T-helper 2 cell treated with Interferon-gamma antibody and Interleukin-4, amounts not matched to agents 100 ng/mL and 5 ng/mL, for 36 hours (primary cell): ENCODE results near the gene PKP2. TPM values are rescaled to one million over a fixed set of nuclear protein-coding genes. Genes with fewer than 3 reads are reported as not detected.

Source experiments
- intact Hi-C: fragments of 100-400 bp; cut with micrococcal nuclease; formaldehyde crosslinking; loops from one replicate; pipeline ENCODE4 v1.15.1; 2023
- total RNA-seq: library from RNA; stranded (reverse); gene quantifications from 2 replicates; pipeline ENCODE4 v1.2.3, GENCODE V29; 2022

Gene PKP2
- total RNA-seq, 1 donor from 2014 or later = 0.16 TPM

- intact Hi-C loops = no loop called here
These were observed 84.7 kb downstream of the PKP2 start for GRCh38 chr12:32811686-32812392.

GRCh38 chr12:32809846-32810245 lies 86.7 kb downstream of the PKP2 start:
- intact Hi-C loops = no loop called here

DNA sequence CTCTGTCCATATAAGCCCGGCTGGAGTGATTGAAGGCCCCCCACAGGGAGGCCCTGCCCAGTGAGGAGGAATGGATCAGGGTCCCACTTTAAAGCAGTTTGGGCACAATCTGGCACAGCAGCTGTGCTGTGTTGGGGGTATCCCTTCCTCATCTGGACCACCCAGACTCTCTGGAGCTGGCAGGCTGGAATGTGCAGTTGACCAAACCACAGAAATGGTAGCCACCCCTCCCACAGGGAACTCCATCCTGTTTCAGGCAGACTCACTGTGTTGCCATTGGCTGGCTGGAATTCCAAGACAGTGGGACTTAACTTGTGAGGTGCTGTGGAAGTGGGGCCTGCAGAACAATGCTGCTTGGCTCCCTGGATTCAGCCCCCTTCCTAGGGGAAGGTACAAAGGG lies 87.4 kb downstream of the PKP2 start:
- intact Hi-C loops = no loop called here

DNA sequence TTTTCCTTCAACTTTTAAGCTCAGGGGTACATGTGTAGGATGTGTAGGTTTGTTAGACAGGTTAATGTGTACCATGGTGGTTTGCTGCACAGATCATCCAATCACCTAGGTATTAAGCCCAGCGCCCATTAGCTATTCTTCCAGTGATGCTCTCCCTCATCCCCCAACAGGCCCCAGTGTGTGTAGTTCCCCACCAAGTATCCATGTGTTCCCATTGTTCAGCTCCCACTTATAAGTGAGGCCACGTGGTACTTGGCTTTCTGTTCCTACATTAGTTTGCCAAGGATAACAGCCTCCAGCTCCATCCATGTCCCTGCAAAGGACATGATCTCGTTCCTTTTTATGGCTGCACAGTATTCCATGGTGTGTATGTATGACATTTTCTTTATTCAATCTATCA lies 92.3 kb downstream of the PKP2 start:
- intact Hi-C loops = no loop called here

DNA sequence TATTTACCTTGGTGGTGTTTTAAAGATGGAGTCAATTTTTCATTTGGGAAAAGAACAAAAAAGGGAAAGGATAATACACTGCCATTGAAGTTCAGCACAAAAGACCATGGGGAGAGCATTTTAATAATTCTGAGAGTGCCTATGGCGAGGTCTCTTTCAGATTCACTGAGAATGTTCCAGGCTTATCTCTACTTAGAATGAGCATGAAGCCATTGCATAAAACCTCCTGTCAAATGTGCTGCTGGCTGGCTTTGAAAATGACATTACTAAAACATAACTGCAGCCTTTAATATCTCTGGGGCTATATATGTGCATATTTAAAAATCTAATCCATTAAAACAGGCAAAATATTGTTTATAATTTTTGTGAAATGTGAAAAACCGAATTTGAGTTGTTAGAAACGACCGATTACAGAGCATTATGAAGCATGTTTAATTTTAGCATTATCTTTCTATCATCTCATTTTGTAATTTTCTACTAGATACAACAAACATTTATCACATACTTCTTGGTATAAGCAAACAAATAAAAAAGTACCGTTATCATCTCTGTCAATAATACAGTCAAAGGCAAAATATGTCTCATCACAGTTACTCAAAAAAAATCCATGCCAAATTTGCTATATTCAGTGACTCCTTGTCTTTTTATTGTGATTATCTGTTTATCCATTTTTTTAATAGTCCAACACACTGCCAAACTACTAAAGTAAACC lies 95.2 kb downstream of the PKP2 start:
- intact Hi-C loops = loop anchor here (2.0 kb wide), 1 partner anchor 33 kb away; no protein-coding TSS in a partner anchor

DNA sequence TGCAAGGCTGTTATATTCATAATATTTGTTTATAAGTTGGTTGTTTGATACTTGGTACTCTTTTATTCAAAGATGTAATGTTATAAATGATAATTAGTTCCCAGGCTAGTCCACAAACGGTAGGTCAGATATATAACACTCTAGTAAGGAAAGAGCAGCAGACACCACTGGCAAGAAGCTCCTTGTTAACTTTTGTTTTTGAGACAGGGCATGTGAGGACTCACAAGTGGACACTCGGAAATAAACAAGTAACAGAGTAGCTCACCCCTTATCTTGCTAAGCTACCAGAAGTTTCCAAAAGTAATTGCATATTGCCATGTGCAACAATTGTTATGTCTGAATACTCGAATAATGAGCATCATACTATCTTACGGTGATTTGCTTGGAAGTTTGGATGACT lies 102.3 kb downstream of the PKP2 start:
- intact Hi-C loops = no loop called here

DNA sequence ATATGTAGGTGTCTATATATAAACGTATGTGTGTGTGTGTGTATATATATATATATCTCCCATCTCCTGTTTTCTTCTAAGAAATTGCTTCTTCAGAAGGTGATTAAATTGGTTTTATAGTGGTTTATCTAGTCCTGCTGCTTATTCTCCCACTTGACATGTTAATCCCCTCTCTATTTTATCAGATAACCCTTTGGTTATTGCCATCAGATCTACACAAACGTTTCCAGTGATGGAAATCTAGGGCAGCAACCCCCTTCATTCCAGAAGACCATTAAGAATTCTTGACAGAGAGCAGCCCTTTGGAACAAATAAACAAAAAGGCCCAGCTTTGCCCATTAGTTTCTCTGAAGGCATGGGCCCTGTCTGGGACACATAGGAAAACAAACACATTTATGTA lies 106.7 kb downstream of the PKP2 start:
- intact Hi-C loops = no loop called here

DNA sequence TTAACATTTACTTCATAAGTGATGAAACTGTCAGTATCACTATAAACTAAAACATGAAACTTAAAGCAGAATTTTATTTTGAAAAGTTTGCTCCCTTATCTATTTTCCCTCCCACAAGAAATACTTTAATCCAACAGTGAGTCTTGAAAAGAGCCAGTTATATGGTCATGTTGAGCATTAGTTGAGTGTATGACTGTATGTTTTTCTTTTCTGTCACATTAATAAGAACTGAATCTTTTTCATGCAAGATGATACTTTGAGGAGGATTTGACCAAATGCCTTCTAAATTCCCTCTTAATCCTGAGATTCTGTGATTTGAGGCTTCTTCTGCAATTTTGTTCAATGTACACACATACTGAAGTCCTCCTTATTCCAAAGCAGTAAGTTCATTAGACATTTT lies 107.1 kb downstream of the PKP2 start:
- intact Hi-C loops = no loop called here

DNA sequence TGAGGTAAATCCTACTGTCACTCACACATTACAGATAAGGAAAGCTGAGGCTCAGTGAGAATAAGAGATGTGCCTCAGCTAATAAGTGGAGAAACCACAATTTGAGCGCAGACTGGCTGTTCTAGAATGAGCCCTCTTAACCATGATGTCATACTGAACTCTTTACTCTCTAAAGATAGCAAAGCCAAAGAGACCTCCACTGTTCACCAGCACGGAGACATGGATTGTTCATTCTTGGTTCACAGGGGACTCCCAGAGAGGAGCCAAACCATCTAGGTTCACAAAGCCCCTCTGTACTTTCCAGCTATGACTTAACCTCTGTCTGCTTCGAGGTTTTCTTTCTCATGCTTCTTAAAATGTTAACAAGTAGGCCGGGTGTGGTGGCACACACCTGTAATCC lies 108.2 kb downstream of the PKP2 start:
- intact Hi-C loops = no loop called here

DNA sequence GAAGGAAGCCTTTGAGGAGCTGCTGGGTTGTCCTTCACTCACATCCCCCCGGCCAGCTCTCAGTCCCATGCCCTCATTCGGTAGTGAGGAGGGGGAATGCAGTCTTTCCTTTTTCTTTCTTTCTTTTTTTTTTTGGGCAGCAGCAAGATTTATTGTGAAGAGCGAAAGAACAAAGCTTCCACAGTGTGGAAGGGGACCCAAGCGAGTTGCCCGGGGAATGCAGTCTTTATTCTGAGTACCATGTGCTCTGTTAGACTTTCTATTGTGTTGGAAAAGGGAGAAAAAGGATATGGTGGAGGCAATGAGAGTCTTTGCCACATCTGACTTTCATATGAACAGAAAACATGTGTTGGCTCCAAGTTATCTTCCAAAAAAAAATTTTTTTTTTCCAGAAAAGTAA lies 111.0 kb downstream of the PKP2 start:
- intact Hi-C loops = no loop called here

DNA sequence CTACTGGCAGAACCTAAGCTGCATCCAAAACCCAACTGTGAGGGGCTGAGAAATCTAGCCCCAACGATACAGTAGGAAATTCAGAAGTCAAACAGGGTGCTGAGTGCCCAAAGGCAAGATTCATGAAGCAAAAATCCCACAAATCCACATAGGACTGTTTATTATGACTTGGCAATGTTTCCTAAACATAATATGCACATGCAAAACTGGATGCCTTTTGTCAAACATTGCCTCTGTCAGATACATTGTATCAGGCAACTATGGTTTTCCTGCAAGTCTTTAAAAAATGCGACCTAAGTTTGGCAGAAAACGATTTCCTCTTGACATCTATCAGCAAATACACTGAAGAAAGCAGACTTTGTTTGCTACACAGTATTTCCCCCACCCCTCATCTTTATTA lies 113.5 kb downstream of the PKP2 start:
- intact Hi-C loops = no loop called here

GRCh38 chr12:32780071-32780470 lies 116.5 kb downstream of the PKP2 start:
- intact Hi-C loops = no loop called here

DNA sequence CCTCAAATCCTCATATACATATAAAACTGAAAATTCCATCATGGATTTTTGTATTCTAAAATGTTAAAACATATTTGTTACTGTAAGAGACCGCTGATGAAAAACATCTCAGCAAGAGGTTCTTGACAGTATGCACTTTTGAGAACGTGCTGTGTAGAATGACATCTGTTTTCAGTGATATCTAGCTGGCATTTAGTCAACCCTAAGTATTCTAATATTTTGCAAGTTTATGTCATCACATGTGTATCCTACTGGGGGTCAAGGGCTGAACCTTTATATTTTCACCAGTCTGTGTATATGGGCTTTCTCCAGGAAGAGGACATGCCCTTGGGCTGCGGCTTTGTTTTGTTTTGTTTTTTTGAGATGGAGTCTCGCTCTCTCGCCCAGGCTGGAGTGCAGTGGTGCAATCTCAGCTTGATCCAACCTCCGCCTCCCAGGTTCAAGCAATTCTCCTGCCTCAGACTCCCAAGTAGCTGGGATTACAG lies 118.8 kb downstream of the PKP2 start:
- intact Hi-C loops = no loop called here

DNA sequence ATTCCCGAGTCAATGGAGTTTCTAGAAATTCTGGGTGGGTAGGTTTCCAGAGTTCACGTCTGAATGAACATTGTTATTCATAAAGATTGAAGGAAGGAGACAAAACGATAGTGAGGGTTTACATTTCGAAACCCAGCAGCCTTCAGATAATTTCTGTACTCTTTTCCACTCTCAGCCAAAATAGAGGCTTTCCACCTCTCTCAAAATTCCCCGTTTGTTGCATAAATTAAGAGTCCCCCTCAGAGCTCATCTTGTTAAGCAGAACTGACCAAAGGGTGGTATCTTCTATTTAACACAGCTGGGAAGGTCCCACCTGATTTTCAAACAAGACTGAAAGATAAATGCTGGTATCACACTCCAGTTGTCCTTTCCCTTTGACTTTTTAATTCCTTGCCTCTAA lies 119.4 kb downstream of the PKP2 start:
- intact Hi-C loops = no loop called here

DNA sequence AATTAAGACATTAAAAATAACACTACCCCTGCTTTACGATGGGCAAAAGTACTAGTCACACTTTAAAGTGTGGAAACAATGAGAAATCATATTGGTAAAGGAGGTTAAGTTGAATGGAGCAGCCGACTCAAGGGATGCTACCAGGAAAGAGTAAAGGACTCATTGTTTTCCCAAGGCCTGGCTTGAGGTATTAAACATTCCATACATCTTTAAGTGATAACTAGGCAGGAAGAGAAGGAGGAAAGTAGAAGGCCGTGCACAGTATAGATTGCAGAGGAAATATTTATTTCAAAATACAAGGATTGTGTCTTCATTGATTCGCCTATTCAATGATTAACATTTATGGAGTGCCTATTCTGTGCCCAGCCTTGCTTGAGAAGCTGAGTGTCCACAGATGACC lies 120.3 kb downstream of the PKP2 start:
- intact Hi-C loops = no loop called here

- intact Hi-C loops = no loop called here
These were observed 122.9 kb downstream of the PKP2 start for GRCh38 chr12:32773691-32774090.

DNA sequence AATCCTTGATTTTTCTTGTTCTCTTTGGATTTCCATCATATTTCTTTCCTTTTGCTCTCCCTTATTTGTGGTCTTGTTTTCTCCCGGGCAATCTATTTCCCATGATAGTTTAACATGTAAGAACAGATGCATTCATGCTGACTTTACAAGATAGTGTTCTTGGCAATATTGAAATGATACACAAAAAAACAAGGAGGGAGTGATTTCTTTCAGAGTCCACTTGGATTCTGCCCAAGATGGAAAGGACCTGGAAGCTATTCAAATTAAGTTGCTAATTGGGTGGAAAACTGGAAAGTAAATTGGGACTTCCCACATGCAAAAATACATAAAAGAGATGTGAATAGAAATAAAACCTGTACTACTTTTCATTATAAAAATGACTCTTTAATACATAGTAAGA lies 126.4 kb downstream of the PKP2 start:
- intact Hi-C loops = no loop called here

DNA sequence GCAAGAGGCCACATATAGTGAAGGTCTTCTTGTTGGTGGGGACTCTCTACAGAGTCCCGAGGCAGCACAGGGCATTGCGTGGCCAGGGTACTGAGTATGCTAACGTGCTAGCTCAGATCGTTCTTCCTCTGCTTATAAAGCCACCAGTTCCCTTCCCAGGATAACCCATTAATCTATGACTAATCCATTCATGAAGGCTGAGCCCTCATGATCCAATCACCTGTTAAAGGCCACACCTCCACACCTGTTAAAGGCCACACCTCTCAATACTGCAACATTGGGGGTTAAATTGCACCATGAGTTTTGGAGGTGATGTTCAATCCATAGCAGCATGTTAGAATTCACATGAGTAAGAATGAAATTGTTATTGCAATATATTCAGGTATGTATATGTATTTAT lies 128.1 kb downstream of the PKP2 start:
- intact Hi-C loops = no loop called here

- intact Hi-C loops = no loop called here
These were observed 130.7 kb downstream of the PKP2 start for GRCh38 chr12:32765906-32766305.

DNA sequence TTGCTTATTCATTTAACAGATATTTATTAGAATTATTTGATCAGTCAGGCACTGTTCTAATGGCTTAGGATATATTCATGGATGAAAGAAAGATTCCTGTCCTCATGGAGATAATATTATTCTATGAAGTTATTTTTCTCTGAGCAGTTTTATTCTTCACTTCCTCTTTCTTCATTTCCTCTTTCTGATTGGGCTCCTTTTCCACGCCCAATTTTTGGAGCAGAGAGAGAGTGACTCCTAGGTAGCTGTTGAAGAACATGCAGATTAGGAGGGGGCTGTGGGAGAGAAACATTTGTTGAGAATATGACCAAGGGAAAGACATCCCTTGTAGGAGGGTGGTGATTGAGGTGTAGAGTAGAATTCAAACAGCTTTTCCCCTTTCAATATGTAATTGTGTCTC lies 134.9 kb downstream of the PKP2 start:
- intact Hi-C loops = no loop called here

DNA sequence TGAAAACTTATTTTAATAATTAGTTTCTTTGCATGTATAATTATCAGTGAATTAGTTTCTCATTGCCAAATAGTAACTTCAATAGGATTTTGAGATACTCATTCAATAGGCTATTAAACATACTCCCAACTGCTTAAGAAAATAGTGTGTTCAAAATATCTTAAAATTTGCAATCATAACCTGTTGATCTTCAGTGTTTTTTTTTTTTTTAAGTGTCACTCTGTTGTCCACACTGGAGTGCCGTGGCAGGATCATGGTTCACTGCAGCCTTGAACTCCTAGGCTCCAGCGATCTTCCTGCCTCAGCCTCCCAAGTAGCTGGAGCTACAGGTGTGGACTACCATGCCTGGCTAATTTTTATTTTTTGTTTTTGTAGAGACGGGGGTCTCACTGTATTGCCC lies 139.4 kb downstream of the PKP2 start:
- intact Hi-C loops = loop anchor here (5.0 to 10.0 kb wide), 2 partner anchors 1368 to 1685 kb away; partner anchors contain the start of gene DDX11

DNA sequence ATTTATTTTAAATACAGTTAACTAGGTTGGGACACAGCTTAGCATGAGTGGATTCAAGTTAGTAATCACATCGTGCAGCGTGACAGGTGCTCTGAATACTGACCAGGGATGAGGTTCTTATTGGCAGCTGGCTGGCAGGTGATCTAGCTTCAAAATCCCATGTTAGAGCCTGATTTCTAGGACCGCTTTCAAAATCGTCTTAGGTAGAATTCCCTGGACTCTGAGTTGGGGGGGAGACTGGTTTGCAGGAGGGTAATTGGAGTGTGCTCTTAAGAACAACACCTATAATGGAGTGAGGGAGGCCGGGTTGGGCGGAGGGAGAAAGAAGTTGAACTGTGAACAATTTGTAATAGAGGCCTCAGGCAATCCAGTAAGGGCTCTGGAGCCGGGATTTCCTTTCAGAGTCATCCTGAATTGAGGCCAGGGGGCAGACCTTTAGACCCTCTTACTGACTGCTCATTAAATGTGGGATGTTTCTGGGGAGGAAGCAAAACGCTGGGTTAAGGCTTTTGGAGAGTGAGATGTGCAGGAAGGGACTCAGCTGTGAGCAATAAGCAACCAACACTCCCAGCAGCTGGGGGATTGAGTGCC lies 140.0 kb downstream of the PKP2 start:
- intact Hi-C loops = loop anchor here (1.0 to 10.0 kb wide), 5 partner anchors 163 to 1684 kb away; partner anchors contain the start of genes ALG10 and DDX11
